ENCODE results near the gene BBIP1.

BBIP1 gene

GRCh38 chr10:110861476-110861875, 57.5 kb downstream of the BBIP1 start:
- DNase-seq = no peak

DNA sequence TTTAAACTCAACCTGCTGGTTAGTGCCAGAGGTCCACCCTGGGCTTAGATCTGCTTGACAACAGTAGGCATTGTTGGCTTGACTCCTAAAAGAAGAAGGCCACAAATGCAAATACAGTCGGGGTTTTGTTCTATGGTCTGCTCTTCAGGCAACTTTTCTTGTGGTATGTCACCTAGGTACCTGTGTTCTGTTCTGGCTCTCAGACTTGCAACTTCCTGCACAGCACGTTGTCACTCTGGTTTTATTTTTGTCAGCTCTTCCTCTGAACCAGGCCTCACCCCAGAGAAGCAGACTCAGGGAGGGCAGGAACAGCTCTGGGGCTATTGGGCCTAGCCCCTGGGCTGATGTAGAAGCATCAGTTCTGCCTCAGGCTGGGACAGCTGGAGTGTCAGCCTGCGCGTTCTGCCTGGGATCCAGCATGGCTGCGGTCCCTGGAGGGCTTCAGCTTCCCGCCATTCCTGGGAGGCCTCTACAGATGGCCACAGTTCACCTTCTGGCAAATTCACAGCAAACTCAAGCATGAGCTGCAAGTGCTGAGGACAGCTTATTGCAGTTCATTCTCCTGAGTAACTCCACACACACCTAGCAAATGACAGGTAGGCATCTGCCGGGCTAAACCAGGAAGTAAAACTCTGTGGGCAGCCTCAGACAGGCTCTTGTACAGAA, 58.3 kb downstream of the BBIP1 start:
- peak; percentile 82 for DNase-seq

GRCh38 chr10:110859973-110860376, 59.0 kb downstream of the BBIP1 start:
- DNase-seq = no peak

GRCh38 chr10:110859206-110859972, 59.6 kb downstream of the BBIP1 start:
- no peak for DNase-seq

DNA sequence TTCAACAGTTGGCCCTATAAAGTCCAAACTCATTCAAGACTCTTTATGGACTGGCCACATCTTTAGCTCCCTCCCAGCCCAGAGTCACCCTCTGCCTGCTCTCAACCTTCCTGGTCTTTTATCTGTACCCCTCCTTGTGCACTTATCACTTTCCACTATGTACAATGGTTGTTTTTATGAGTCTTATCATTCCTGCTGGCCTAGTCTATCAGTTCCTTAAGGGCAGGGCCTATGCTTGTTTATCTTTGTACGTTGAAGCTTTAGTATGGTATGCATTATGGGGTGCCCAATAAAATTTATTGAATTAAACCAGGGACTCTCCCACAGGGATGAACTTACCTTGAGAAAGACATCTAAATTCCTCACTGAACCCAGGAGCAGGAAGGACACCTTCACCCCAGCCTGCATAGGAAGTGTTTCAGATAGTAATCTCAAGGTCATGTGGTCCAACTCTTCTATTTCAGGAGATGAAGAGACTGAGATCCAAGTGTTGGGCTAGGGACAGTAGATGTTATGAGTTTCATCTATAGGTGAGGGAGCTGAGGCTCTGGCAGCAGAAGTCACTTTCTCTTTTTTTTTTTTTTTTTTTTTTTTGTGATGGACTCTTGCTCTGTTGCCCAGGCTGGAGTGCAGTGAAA, 60.6 kb downstream of the BBIP1 start:
- DNase-seq = peak; percentile 50

- DNase-seq = peak; percentile 50
Measured at GRCh38 chr10:110857265-110858171, 61.5 kb downstream of the BBIP1 start.

- DNase-seq = no peak
Measured at GRCh38 chr10:110853921-110854605, 64.9 kb downstream of the BBIP1 start.

GRCh38 chr10:110852947-110853346, 66.0 kb downstream of the BBIP1 start:
- no peak for DNase-seq

- DNase-seq = no peak
Measured at GRCh38 chr10:110852255-110852896, 66.6 kb downstream of the BBIP1 start.

DNA sequence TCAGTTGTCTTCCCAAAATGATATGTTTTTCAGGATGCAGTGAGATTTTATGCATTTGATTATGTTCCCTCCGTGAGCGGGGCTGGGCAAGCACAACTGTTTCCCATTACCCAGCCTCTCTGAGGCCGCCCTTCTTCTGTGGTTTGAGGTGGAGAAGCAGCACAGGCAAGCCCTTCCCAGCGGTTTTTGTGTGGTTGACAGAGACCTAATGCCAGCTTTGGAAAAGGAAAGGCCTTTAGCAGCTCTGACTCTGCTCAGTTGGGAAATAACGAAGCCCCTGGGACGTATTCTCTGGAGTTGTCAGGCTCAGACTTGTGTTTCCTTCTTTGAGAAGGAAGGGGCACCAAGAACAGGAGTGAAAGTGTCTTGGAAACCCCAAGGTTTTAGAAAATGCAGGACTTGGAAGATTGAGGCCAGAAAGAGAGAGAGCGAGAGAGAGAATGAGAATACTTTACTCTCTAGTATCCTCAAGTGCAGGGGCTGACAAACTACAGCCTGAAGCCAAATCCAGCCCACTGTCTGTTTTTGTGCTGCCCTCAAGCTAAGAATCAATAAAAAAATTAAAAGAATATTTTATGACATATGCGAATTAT, 67.9 kb downstream of the BBIP1 start:
- no peak for DNase-seq

DNA sequence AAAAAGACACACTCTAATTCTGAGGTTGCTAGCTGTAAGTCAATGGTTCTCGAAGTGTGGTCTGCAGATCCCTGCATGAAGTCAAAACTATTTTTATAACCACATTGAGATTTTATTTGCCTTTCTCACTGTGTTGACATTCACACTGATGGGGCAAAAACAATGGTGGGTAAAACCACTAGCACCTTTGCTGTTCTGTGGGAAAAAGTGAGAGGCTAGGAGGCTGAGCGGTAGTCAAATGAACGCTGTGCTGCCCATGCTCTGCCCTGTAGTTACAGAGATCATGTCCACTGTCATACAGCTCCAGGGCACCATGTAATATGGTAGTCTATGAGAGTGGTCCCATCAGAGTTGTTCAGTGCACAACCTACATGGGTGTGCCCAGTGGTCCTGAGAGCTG, 68.9 kb downstream of the BBIP1 start:
- DNase-seq = peak; percentile 52

Measured in CD4-positive, alpha-beta T cell treated with Interleukin-17A for 1 hour (primary cell).